HCT116 (cell line): ENCODE data around the gene COL2A1.

ENCODE experiments used
- CTCF ChIP-seq, 3 experiments: fragments of 200-600 bp in 1 of 3; sonication (generic) in 1 of 3; IDR thresholded peaks in 2 of 3; conservative IDR thresholded peaks in 1 of 3; 2 replicates each; pipeline ENCODE4 v1.5.1; 2012 to 2017; ENCODE audit warnings: low read depth in 2 of 3, low read length in 2 of 3, antibody characterized with exemption in 1 of 3, borderline replicate concordance in 1 of 3, control low read depth in 1 of 3, mild to moderate bottlenecking in 1 of 3, mixed read lengths in 1 of 3, mixed run types in 1 of 3, moderate library complexity in 1 of 3; ENCODE audit not compliant: insufficient read depth in 1 of 3
- EGR1 ChIP-seq: IDR thresholded peaks from 2 replicates; pipeline ENCODE4 v1.6.1; 2012; ENCODE audit warnings: low read depth
- ELF1 ChIP-seq: IDR thresholded peaks from 2 replicates; pipeline ENCODE4 v1.6.1; 2012; ENCODE audit warnings: low read depth, borderline replicate concordance
- EZH2 ChIP-seq: fragments of 200-600 bp; sonication (generic); IDR thresholded peaks from 2 replicates; pipeline ENCODE4 v1.6.1; 2017; ENCODE audit warnings: antibody characterized with exemption, mixed run types
- MAX ChIP-seq: IDR thresholded peaks from 2 replicates; pipeline ENCODE4 v1.6.1; 2012
- POLR2A ChIP-seq: IDR thresholded peaks from 2 replicates; pipeline ENCODE4 v1.7.0; 2011; ENCODE audit warnings: borderline replicate concordance; ENCODE audit not compliant: insufficient read depth, insufficient read length; ENCODE audit errors: extremely low read depth
- POLR2AphosphoS5 ChIP-seq: IDR thresholded peaks from 2 replicates; pipeline ENCODE4 v1.6.1; 2011; ENCODE audit warnings: mild to moderate bottlenecking, low read depth, low read length, moderate library complexity
- SIN3A ChIP-seq: IDR thresholded peaks from 2 replicates; pipeline ENCODE4 v1.6.1; 2012; ENCODE audit warnings: low read depth
- SP1 ChIP-seq: IDR thresholded peaks from 2 replicates; pipeline ENCODE4 v1.6.1; 2012; ENCODE audit warnings: low read depth
- TF ChIP-seq, protein P1 (sequence below): IDR thresholded peaks from 2 replicates; pipeline ENCODE4 v1.6.1; 2012; ENCODE audit warnings: low read depth

GRCh38 chr12:47975816-47976215, 28.5 kb downstream of the COL2A1 start:
- no peak for TF ChIP-seq POLR2AphosphoS5
- TF ChIP-seq, protein P1, sequence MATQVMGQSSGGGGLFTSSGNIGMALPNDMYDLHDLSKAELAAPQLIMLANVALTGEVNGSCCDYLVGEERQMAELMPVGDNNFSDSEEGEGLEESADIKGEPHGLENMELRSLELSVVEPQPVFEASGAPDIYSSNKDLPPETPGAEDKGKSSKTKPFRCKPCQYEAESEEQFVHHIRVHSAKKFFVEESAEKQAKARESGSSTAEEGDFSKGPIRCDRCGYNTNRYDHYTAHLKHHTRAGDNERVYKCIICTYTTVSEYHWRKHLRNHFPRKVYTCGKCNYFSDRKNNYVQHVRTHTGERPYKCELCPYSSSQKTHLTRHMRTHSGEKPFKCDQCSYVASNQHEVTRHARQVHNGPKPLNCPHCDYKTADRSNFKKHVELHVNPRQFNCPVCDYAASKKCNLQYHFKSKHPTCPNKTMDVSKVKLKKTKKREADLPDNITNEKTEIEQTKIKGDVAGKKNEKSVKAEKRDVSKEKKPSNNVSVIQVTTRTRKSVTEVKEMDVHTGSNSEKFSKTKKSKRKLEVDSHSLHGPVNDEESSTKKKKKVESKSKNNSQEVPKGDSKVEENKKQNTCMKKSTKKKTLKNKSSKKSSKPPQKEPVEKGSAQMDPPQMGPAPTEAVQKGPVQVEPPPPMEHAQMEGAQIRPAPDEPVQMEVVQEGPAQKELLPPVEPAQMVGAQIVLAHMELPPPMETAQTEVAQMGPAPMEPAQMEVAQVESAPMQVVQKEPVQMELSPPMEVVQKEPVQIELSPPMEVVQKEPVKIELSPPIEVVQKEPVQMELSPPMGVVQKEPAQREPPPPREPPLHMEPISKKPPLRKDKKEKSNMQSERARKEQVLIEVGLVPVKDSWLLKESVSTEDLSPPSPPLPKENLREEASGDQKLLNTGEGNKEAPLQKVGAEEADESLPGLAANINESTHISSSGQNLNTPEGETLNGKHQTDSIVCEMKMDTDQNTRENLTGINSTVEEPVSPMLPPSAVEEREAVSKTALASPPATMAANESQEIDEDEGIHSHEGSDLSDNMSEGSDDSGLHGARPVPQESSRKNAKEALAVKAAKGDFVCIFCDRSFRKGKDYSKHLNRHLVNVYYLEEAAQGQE, result no peak
- no peak for TF ChIP-seq POLR2A
- no peak for TF ChIP-seq CTCF (IDR thresholded peaks at IDR 0.05 in 2 of 3, conservative IDR thresholded peaks at IDR 0.05 in 1 of 3; ENCODE audit: borderline replicate concordance in 1 of 3, insufficient read depth in 1 of 3, low read depth in 2 of 3, low read length in 2 of 3)
- TF ChIP-seq ELF1, result no peak
- no peak for TF ChIP-seq EGR1
- no peak for TF ChIP-seq MAX
- TF ChIP-seq SIN3A, result no peak
- no peak for TF ChIP-seq EZH2
- no peak for TF ChIP-seq SP1
